ENCODE data around the gene RASAL1.

DNA sequence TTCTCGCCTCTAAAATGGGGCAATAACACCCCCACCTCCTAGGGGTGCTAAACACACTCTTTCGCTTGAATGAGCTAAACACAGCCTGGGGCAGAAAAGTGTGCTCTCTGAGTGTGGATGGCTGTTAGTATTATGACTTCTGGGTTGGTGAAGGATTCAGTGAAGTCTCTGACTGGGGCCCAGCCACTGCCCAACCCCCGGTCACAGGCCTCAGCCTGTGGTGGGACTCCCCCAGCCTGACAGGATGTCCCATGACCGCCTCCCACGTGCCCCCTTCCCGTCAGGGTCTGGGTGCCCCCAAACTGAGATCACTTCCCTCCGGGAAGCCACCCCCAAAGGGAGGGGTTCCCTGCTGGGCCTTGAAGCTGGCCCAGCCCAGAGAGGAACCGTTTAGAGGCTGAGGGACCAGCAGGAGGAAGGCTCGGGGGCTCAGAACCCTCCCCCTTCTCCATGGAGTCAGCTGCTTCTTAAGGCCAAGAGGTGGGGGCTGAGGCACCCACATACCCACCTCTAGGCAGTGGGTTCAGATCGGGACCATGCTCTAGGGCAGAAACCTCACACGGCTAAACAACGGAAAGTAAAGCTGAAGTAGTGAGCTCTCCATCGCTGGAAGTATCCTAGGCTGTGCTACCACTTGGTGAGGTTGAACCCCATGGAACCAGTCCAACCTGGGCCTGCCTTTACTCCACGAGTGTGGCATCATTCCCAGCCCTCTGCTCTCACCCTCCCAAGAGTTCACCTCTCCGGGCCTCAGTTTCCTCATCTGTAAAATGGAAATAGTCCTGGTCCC is 65.2 kb downstream of the RASAL1 start:
- TF ChIP-seq, protein P1, sequence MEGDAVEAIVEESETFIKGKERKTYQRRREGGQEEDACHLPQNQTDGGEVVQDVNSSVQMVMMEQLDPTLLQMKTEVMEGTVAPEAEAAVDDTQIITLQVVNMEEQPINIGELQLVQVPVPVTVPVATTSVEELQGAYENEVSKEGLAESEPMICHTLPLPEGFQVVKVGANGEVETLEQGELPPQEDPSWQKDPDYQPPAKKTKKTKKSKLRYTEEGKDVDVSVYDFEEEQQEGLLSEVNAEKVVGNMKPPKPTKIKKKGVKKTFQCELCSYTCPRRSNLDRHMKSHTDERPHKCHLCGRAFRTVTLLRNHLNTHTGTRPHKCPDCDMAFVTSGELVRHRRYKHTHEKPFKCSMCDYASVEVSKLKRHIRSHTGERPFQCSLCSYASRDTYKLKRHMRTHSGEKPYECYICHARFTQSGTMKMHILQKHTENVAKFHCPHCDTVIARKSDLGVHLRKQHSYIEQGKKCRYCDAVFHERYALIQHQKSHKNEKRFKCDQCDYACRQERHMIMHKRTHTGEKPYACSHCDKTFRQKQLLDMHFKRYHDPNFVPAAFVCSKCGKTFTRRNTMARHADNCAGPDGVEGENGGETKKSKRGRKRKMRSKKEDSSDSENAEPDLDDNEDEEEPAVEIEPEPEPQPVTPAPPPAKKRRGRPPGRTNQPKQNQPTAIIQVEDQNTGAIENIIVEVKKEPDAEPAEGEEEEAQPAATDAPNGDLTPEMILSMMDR (IDR thresholded peaks at IDR 0.05), result no peak
- TF ChIP-seq POLR2A (IDR thresholded peaks at IDR 0.05), result no peak
